GM19468 (cell line): ENCODE data around the gene GALK1.
A peak's percentile ranks its signal among the peaks of the same experiment; 100 is the strongest.
"Not testable (repeated sequence)": the region's sequence is repeated elsewhere in the genome, so short reads cannot be mapped to it uniquely, and the experiment has no call there.

Experiments
- ATAC-seq: cut with Tn5 transposase; IDR thresholded peaks from one replicate; pipeline ENCODE4 v1.9.1; 2021; ENCODE audit warnings: mild to moderate bottlenecking, moderate library complexity, moderate number of reproducible peaks; ENCODE audit not compliant: unreplicated experiment; ENCODE audit errors: extremely low read depth

Gene GALK1

DNA sequence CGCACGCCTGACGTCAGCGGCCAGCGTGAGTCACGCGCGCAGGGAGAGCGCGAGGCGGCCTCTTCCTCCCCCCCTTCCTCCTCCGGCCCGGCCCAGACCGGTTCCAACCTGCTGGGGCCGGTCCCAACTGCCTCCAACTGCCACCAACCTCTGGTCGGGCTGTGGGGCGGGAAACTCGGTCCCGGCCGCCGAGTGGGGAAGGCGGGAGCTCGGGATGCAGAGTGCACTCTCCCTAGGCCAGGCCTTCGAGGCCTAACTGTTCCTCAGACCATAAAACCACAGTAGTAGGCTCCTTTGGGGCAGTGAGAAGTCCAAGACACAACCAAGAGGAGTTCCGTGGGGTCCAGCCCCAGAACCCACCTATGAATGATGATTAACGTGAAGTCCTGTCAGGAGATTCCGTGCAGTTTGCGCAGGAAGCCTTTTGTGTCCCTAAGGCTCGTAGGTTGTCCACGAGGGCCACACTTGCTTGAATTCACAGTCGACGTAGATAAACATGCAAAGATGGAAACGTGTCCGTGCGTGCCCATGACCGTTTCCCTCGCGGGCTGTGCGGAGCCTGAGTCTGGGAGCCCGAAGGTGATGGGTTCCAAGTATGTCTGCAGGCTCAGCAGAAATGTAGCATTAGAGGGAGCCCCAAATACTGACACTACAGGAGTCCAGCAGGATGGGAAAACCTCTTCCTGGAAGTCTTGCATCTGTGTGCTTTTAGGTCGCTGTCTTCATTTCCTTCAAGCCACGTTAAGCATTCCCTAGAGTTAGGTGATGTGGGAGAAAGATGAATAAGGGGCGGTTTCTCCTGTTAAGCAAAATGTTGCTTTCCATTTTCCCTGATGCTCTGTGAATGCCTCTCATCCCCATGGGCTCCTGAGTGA lies 20.3 kb upstream of the GALK1 start:
- peak; percentile 23 for ATAC-seq

DNA sequence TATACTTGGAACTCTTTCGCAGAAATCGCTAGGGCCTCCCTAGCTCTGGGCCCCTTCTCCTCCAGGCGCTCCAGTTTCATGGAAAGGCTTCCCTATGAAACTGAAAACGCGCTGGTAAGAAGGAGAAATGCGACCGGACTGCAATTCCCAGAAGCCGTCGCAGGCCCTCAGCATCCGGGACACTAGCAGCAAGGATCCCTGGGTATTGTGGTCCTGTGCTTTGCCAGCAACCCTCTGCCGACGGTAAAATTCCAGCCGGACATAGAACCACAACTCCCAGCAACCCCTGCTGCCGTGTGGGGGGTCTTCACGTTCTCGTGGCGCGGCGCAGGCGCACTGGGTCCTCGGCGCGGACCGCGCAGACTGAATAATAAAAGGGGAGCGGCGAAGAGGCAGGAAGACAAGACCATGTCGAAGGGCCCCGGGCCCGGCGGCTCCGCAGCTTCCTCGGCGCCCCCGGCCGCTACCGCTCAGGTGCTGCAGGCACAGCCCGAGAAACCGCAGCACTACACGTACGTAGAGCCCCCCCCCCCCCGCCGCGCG lies 19.6 kb upstream of the GALK1 start, which contains the start of gene UNK:
Gene UNK, plus strand, starts transcription at position 334 of the 543 bp plus-strand sequence. Its CDS starts 75 bp downstream, at position 409.
- ATAC-seq: peak; percentile 36

DNA sequence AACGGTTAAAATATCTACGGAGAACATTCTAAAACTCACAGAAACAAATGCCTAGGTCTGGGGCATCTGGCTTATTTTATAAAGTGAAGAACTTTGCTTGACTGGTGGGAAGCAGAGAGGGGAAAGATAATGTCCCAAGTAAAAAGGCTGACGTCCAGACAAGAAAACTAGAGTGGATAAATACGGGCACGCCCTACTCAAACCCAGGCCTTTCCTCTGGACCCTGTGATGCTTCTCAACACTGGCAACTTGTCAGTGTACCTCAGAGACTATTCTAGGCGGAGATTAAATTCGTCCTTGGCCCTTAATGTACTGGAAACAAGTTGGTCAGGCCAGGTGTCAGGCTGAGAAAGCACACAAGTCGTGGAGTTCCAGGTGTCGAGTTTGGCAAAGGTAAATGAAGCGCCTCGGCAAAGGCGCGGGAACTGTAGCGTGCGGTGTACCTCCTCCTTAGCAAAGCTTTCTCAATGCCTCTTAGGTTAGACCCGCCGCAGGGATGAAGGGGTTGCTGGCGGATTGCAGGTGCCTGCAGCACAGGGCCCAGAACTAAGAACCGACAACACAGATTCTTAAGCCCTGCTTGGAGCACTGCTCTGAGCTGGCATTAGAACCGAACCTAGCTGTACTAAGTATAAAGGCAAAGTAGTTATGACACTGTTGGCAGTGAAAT lies 18.9 kb upstream of the GALK1 start:
- ATAC-seq: no peak

DNA sequence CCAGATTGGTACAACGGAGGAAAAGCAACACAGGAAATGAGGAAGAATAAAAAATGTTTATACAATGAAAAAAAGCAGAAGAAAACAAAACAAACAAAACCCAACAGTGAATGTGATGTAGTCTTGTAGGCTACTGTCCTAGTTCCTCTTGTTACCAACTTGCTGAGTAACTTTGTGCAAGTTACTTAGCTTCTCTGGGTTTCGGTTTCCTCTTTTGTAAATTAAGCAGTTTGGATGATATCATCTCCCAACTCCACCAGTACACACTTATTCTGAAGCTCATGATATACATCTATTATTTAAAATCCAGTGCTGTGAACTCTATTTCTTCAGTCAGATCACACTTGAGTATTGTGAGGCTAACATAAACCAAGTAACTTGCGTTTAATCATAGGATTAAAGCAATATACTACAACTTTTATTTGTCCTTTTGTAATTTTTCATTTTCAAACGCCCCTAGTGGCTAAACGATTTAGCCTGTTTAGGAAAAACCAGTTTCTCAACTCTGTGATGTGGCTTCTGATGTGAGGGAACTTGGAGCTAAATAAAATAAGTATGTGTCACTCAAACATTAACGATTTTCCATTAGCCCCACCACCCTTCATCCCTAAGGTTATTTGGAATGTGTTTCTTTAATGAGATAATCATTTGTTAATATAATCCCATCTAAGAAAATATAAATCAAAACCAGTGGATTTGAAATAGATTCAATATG lies 18.2 kb upstream of the GALK1 start:
- no peak for ATAC-seq

DNA sequence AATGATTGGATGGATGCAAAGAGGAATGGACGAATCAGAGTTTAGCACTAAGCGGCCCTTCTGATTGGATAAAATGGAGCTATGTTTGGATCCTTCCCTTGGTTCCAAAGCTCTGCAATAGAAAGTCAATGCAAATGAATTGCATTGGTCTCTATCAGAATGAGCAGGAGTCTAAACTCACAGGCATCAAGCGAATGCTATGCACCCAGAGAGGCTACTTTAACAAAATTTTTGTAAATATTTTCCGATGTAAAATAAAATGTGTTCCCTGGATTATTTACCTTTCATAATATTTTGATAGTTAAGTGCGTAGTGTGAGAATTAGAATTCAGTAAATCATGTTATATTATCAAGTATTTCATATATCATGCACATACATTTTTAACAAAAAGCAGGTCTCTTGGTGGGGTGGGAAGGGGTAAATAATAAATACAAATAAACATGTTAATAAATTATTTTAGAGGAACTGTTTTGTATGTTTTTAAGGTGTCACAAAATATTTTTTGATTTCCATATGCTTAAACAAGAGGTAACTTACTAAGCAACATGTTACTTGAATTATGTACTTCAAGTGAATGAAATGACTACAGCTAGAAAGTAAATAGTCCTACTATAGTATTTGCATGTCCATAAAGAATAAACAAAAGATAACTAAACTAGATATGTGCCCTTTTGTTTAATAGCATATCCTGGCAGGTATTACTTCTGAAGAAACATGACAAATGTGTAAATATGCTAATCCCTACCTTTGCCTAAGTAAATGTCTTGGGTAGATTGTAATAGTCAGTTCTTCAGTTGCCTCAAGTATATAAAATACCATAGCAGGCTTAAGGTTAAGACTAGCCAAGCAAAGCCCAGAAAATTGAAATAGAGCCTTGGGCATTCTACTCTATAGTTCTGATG lies 15.2 kb upstream of the GALK1 start:
- no peak for ATAC-seq

DNA sequence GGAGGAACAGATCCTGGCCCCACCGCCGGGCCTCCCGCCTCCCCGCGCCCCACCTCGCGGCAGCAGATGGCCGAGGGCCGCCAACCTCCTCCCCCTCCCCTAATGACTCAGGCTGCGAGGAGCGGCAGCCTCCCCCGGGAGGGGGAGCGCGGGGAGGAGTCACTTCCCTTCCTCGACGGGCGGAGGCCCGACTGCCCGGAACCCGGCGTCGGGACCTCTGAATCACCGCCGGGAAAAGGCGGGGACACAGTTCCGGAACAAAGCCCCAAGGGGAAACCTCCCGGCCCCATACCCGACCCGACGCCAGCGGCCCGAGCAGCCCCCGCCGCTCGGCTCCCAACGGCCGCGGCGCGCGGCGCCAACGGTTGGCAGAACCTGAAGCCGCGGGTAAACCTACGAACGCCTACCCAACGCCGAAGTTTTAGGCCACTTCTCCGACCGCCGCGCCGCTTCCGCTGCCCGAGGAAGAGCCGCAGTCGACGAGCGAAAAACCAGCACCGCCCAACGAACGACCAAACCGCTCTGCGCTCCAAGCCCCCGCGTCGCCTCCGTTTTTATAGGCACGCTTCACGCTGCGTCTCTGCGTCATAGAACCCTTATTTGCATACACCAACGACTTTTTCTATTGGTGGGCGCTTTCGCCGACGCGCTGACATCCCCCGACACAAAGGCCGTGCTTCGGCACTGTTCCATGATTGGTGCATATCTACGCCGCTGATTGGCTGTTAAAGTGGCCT lies 14.4 kb upstream of the GALK1 start:
- peak; percentile 47 for ATAC-seq

DNA sequence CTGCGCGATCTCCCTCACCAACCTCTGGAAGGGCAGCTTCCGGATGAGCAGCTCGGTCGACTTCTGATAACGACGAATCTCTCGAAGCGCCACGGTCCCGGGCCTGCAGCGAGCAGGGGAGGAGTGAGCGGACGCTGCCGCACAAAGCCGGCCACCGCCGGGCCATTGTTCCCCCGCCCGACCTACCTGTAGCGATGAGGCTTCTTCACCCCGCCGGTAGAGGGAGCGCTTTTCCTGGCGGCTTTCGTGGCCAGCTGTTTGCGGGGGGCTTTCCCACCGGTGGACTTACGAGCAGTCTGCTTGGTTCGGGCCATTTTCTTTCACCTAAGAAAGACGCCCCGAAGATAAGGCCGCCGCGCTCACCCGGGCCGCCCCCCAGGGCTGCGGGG lies 13.9 kb upstream of the GALK1 start:
- no peak for ATAC-seq

DNA sequence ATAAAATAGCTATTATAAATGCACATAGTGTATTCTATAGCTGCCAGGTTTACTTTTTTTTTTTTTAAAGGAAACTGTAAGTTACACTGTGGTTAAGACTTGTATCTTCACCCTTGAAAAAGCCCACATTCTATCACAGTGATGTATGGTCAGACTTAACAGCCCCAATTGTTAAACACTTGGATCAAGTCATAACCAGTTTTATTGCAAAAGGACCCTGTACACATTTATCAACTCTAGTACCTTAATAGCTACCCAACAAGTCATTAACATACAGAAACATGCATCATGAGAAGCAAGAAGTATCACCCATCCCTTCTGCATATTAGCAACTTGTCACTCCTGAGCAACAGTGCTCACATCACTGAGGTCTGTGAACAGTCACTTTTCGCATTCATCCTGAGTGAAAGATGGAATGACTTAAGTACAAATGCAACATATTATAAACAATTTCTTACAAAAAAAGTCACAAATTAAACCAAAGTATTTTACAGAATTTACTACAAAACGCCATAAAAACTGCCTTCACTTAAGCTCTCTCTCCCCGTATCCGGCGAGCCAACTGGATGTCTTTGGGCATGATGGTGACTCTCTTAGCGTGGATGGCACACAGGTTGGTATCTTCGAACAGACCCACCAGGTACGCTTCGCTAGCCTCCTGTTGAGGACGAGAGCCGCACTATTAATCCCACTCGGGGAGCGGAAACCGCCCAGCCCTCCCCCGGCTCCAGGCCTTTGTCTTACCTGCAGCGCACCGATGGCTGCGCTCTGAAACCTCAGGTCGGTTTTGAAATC lies 13.3 kb upstream of the GALK1 start:
- not testable (repeated sequence) for ATAC-seq

DNA sequence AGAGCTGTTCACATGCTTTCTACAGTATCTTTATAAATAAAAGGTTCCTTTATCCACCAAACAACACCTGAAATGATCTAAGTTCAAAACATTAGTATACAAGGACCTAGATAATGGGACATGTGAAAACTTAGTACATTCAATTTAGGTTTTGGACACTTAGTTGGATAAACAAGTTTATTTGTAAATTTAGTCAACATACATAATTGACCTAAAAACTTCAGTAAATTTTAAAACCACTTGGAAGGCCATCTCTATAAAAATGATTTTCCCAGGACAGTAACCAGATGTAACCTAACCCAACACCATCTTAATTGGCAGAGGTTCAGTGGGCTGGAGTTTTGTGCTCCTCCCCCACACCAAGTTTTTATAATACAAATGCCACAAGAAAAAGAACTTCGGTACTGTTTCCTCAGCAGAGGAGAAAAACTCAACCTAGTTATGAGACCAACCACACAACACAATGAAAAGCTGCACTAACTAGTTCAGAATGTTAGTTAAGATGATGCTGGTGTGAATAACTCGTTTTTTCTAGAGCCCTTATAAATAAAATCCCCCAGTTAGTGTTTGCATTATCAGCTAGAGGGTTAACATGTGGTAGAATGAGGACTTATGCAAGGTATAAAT lies 12.4 kb upstream of the GALK1 start:
- no peak for ATAC-seq

DNA sequence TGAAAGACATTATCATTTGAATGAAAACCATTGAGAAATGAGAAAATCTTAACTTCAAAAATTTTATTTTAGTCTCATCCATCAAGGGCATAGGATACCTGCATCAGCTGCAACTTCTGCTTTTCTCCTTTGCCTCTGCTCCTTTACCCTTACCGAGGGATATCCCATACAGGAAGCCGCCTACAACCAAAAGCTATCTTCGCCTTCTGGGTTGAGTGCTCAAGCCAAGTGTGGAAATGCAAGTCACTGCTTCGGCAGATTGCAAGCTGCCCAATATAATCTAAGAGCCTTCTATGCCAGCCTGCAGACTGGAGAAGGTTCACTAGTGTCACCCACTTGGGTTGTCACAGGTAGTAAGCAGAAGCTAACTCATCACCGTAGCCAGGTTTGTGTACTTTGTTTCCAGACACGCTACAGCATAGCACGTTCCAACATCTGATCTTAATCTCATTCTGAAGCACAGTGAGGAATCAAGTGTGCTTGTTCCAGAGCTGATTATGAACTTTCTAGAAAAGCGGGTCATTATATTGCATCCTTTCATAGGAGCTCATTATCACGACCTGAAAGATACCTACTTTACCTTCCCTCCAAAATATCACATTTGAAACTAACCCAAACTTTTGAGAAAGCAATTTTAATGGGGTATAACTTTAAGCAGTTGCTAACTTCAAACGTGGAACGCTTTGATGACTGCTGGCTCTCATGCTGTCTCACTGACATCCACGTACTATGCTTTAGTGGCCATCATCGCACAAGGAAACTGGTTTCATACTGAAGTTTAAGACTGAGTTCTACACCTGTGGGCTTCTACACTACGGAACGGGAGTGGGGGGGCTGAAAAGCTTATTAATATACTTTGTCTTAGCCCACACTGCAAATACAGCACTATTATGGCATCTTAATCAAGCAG lies 11.6 kb upstream of the GALK1 start:
- no peak for ATAC-seq

DNA sequence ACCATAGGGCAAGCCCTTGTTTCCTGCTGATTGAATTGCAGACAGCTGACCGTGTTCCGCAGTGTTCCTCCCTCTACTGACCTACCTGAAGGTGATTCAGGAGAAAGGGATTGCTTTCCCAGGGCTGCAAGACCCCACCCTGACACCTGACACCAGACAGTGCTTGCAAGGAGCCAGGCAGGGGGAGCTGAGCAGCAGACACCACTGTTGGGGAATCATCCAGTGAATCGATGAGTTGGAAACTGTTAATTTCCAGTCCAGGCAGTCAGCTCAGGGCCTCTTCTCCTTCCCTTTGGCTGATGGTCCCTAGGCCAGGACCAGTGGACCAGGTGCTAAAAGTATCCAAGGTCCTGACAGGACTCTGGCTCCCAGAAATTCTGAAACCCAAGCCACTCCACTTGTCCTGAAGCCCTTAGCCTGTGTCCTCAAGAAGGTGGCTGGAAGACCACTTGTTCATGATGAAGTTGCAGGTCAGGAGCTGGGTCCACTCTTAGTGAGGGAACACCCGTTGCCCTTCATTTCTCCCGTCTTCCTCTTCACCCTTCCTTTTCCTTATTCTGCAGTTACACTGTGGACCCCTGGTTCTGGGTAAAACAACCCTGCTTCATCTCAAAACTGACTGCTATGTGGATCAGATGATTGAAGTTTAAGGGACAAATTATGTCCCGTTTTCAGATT lies 10.1 kb upstream of the GALK1 start:
- no peak for ATAC-seq

DNA sequence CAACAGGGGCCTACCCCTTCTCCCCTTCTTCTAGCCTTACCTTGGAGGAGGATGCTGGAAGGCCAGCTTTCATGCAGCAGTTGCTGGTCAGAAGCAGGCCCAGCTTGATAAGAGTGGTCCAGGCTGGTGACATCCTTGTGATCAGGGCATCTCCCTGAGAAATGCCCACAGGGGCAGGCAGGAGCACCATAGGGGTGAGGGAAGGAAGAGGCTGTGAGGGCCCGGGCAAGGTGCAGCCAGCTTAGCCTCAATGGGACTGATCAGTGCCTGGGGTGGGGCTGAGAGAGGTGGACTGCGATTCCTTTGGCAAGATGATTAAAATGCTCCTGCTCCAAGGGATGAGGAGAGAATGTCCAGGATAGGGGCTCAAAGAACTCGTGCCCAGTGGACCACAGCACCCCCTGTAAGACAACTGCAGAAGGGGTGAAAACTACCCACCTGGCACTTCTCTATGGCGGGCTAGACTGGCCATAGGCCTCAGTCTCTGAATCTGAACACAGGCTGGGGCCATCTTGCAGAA lies 9.5 kb upstream of the GALK1 start:
- no peak for ATAC-seq

DNA sequence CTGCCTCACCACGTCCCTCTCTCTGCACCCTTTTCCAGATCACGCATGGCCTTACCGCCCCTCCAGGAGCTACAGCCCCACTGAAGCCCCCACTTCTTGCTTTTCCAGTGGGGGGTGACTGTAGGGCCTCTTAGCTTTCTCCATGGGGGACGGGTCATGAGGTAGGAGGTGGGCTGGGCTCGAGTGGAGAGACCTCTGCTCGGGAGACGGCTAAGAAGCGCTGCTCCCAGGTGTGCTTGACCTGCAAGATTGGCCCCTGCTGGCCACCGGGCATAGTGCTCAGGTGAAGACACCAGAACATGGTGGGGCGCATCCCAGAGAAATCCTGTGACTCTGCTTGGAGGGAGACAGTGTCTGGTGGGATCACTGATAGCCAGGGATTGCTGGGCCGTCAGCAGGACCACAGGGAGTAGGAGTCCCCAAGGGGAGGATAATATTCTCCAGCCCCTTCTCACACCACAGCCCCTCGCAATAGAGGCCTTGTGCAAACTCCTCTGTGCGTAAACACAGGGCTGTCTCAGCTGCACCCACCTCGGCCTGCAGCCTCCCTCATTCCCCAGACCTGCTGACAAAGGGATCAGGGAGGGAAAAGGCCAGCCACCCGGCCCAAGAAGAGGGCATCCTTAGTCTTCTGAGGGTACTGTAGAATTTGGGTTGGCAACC lies 8.9 kb upstream of the GALK1 start:
- ATAC-seq: no peak

DNA sequence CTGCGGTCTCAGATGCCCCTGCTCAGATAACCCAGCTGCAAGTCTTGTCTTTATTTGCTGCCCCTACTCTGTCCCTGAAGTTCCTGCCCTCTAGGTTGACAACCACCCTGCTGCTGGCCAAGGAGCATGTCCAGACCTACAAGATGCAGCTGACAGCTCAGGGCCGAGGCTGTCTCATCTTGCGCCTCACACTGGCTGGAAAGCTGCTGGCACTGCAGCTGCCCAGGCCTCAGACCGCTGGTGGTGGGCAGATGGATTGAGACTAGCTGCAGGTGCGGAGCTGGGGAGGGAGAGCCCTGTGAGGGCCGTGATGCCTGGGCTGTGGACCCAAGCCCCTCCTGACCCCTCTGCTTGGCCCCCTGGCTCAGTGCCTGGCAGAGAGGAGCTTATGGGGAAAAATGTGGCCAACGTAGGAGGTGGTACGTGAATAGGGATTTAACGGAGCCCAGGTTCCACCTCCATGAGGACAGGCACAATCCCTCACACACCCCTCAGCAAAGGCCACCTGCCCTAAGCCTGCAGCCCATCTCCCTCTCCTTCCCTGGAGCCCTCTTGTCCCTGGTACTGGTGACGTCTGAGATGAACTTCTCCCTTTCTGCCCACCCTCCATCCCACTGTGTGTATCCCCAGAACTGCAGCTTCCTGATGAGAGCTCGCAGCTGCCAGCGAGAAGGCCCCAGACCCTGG lies 8.3 kb upstream of the GALK1 start:
- ATAC-seq: no peak
